NCI-H510A treated with DMSO at 0.1 percent for 48 hours (cell line): ENCODE data around the gene STRA6.

ENCODE experiments used
- DNase-seq: peaks from one replicate; lab custom pipeline; 2025; lab: John Stamatoyannopoulos, UW

Gene STRA6

DNA sequence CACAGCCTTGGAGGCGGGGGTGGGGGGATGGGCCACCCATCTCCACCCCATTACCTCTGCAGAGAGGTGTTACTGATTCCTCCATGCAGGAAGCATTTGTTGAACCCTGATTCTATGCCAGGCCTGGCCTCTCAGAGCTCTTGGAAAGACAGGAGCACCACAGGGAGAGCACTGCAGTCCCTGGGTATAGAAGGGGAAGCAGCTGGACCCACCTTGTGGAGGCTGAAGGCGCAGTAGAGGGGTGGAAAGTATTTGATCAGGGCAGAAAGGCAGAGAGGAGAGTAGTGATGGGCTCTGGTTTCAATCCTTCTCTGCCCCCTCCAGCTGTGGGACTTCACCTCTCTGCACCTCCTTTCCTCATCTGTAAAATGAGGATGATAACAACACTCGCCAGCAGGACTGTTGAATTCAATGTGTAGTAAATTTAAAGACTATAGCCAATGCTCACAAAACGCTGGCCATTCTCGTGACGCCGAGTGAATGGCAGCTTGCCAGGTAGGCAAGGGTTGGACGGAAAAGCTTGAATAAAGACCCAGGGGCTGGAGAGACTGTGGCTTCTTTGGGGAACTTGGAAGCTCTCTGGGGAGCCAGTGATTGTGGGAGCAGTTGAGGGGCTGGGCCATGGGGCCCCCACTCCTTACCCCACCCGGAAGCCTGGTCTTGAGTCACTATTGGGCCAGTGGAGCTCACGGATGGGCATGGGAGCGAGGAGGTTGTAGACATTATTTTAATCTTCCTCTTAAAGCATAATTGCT is 25.6 kb upstream of the STRA6 start:
- DNase-seq: peak; percentile 55

- DNase-seq: no peak
These were observed 24.4 kb upstream of the STRA6 start for GRCh38 chr15:74226761-74227540.

DNA sequence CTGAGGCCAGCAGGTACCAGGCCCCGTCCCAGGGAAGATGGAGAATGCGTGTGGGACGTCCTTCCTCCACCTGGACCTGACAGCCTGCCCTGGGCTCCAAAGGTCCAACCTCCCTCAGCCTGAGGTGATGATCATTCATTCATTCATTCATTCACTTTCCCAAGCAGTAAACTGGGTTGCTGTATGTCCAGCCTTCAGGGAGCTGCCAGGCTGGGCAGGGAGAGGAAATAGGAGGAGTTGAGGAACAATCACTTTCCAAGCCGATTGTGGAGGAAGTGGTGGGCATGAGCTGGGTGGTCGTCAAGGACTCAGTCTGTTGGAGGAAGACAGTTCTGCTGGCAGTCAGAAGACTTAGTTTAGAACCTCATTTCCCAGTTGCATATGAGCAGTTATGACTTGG is 23.3 kb upstream of the STRA6 start:
- DNase-seq: no peak

GRCh38 chr15:74222240-74223119 is 19.9 kb upstream of the STRA6 start:
- no peak for DNase-seq

DNA sequence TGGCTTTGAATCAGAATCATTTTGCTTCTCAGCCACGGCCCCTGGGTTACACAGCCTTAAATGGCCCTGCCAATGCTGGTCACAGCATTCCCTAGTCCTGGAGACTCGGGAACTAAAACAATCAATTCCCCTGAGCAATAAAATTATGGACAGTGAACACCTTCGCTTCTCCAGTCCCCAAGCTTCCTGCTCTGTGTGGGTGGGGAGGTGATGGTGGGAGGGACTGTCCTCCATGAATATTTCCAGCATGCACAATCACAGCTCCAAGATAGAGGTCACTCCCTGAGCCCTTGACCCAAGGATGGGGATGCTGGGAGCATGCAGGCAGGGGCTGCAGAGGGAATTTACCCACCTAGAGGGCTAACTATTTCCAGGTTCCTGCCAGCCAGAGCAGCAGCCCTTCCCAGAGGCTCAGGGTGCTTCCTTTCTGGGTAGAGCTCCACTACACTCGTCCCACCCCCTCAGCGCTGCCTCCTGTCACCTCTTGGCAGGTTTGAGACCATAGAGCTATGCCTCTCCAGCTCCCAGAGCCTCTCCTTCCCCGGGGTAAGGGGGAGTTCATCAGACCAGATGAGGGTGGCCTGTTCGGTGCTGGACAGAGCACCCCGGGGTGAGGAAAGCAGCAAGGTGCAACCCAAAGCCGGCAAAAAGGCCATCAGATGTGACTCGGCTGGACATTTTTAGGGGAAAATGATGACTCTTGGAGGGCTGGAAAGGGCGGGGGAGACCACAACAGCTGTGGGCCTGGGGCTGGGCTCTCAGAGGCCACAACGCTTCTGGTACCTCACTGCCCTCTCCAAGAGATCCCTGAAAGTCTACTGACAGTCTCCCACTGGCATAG is 19.0 kb upstream of the STRA6 start:
- no peak for DNase-seq

GRCh38 chr15:74220475-74221248 is 18.1 kb upstream of the STRA6 start:
- DNase-seq: no peak

- no peak for DNase-seq
These were observed 15.6 kb upstream of the STRA6 start for GRCh38 chr15:74217907-74218885.

- DNase-seq: no peak
These were observed 14.4 kb upstream of the STRA6 start for GRCh38 chr15:74216949-74217348.

GRCh38 chr15:74215958-74216357 is 13.4 kb upstream of the STRA6 start:
- no peak for DNase-seq

GRCh38 chr15:74214324-74215021 is 11.9 kb upstream of the STRA6 start:
- DNase-seq: no peak

GRCh38 chr15:74213858-74214284 is 11.3 kb upstream of the STRA6 start:
- DNase-seq: no peak

DNA sequence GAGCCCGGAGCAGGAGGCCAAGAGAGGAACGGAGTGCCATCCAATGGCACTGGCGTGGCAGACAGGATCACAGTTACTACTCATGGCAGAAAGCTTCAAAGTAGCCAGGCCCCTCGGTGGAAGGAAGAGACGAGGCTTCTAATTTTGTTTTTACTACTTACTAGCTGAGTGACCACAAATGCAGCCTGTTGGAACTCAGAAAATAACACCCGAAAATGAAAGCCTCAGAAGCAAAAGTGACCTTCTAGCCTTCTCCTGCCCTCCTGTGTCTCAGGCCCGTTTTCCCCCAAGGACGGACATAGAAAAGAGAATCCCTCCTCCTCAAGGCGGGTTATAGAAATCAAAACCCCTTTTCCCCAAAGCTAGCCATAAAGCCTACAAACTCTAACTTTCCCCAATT is 9.9 kb upstream of the STRA6 start:
- no peak for DNase-seq

GRCh38 chr15:74211656-74212055 is 9.1 kb upstream of the STRA6 start:
- no peak for DNase-seq

DNA sequence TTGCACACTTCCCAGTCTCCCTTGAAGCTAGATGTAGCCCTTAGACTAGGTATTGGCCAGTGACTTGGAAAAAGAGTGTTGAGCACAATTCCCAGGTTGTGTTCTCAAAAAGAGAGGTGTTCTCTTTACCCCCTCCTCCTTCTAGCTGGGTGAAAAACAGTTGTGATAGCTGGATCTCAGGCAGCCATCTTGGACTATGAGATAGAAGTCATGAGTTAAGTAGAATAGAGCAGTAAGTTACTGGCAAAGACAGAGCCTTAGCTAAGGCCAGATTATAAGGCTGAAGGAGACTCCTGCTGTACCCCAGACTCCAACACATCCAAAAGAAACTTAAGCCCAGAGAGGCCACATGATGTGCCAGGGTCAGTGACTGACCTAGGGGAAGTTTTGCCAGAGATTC is 8.1 kb upstream of the STRA6 start:
- DNase-seq: no peak

- no peak for DNase-seq
These were observed 7.5 kb upstream of the STRA6 start for GRCh38 chr15:74209997-74210671.

DNA sequence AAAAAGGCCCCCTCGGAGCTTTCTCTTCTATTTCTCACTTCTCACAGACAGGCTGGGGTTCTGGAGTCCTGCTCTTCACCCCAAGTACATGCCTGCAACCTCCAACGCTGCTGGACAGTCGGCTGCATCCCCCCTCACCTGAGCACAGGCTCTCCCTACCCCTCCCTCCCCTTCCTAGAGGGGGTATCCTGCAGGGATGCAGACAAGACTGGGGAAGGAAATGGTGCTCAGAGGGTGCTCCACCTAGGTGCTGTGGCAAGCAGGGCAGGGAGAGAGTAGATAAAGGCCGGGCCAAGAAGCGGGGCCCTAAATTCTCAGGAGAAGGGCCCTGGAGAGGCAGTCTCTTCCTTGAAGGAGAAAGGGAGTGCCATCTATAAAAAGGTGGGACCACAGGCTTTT is 7.0 kb upstream of the STRA6 start:
- no peak for DNase-seq

GRCh38 chr15:74208901-74209559 is 6.4 kb upstream of the STRA6 start:
- peak; percentile 64 for DNase-seq

DNA sequence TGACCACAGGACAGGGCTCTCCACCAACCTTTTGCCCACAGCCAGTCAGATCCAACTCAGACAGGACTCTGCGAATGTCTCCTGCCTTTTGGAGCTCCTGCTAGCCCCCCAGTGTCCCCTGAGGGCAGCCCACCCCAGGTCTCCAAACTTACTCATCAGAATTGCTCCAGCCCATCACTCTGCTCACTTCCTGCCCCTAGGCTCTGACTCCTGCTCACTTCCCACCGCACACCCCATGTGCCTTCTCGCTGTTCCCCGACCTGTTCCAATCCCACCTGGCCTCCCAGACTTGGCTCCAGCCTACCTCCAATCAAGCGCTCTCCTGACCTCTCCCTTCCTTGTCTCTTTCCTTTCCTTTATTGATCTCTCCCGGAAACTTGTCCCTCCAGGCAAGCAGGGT is 5.9 kb upstream of the STRA6 start:
- DNase-seq: no peak
